ENCODE measurements around the gene SCLY. TPM values are rescaled to one million over a fixed set of nuclear protein-coding genes. Genes with fewer than 3 reads are reported as not detected.

The SCLY gene
- polyA plus RNA-seq, 2 of the 4 experiments (the other 2 are of a cell fraction): 19.0 to 28.3 TPM

GRCh38 chr2:238069021-238069709 lies 8.4 kb downstream of the SCLY start:
- WGBS (ENCODE audit: missing lambda C conversion rate): 92% methylated on average over 10 of the region's 10 CpGs
- no peak for DNase-seq (ENCODE audit: low read depth in 1 of 2, low spot score in 1 of 2)
- H3K4me1 ChIP-seq: no peaks in the 10 kb centered on the region
- no peak overlapping the region for H3K27ac ChIP-seq
- no peak overlapping the region for H3K4me3 ChIP-seq
- no peak for TF ChIP-seq CBX8 (IDR thresholded peaks at IDR 0.05)
- no peak for TF ChIP-seq MAFK (IDR thresholded peaks at IDR 0.05; ENCODE audit: partially characterized antibody)
- TF ChIP-seq GATA3 (IDR thresholded peaks at IDR 0.05; ENCODE audit: borderline replicate concordance): no peak
- no peak for TF ChIP-seq TFCP2L1 (CRISPR knock-in tag; IDR thresholded peaks at IDR 0.05)
- TF ChIP-seq ZNF302 (CRISPR knock-in tag; IDR thresholded peaks at IDR 0.05): no peak
- TF ChIP-seq POLR2A (IDR thresholded peaks at IDR 0.05; ENCODE audit: low read length): no peak
- TF ChIP-seq ZFP36 (IDR thresholded peaks at IDR 0.05; ENCODE audit: borderline replicate concordance, partially characterized antibody): no peak
- no peak for TF ChIP-seq SREBF2 (IDR thresholded peaks at IDR 0.05)
- no peak for TF ChIP-seq MYC (IDR thresholded peaks at IDR 0.05; ENCODE audit: borderline replicate concordance, low read length)
- no peak for TF ChIP-seq RAD21 (conservative IDR thresholded peaks at IDR 0.05 in 1 of 2, IDR thresholded peaks at IDR 0.05 in 1 of 2)
- no peak for TF ChIP-seq JUNB (IDR thresholded peaks at IDR 0.05)
- no peak for TF ChIP-seq KDM5A (IDR thresholded peaks at IDR 0.05)
- no peak for ATAC-seq
- POLR2A ChIA-PET: no interaction called here
- peaks cover 13% of the 10 kb centered on the region for H3K9me3 ChIP-seq
- H3K4me2 ChIP-seq: no peak overlapping the region
- CTCF ChIA-PET: no interaction called here
- FAIRE-seq: no peak

- no peak for ATAC-seq
These were observed 9.1 kb downstream of the SCLY start for GRCh38 chr2:238069877-238070276.

GRCh38 chr2:238075397-238075796 lies 14.6 kb downstream of the SCLY start:
- DNase-seq (ENCODE audit: low read depth in 1 of 2, low spot score in 1 of 2) (no peak), ATAC-seq (no peak), FAIRE-seq (no peak)
- Histone ChIP-seq H3K9me3 (peaks cover 42% of the 10 kb centered on the region), H3K27ac (no peak overlapping the region), H3K4me2 (no peak overlapping the region), H3K4me1 (no peaks in the 10 kb centered on the region), H3K4me3 (no peak overlapping the region)
- ChIA-PET POLR2A (no interaction called here), CTCF (no interaction called here)
- no peak for TF ChIP-seq TP53 (CRISPR knock-in tag; IDR thresholded peaks at IDR 0.05)
- TF ChIP-seq RFX5 (IDR thresholded peaks at IDR 0.05): no peak
- TF ChIP-seq ZC3H11A (IDR thresholded peaks at IDR 0.05): no peak
- no peak for TF ChIP-seq EHF (CRISPR knock-in tag; IDR thresholded peaks at IDR 0.05)
- TF ChIP-seq JUNB (IDR thresholded peaks at IDR 0.05): no peak
- TF ChIP-seq POLR2AphosphoS2 (conservative IDR thresholded peaks at IDR 0.05; ENCODE audit: low read length): no peak

More at GRCh38 chr2:238069877-238070276, 9.1 kb downstream of the SCLY start:
- no peak for FAIRE-seq
- Histone ChIP-seq H3K4me3 (no peak overlapping the region), H3K4me1 (no peaks in the 10 kb centered on the region), H3K27ac (no peak overlapping the region), H3K4me2 (no peak overlapping the region), H3K9me3 (peaks cover 20% of the 10 kb centered on the region)
- DNase-seq (ENCODE audit: low read depth in 1 of 2, low spot score in 1 of 2): no peak
- ChIA-PET CTCF (interaction anchor here (0.6 to 0.7 kb wide), 2 partner anchors 13 to 15 kb away, joined by 3 read pairs; no protein-coding TSS in a partner anchor), POLR2A (no interaction called here)
- WGBS (ENCODE audit: missing lambda C conversion rate): 98% methylated on average over 9 of the region's 9 CpGs
- TF ChIP-seq HES2 (IDR thresholded peaks at IDR 0.05) (no peak), KDM1A (IDR thresholded peaks at IDR 0.05; ENCODE audit: low read depth) (no peak), RAD21 (conservative IDR thresholded peaks at IDR 0.05 in 1 of 2, IDR thresholded peaks at IDR 0.05 in 1 of 2) (no peak), JUN (IDR thresholded peaks at IDR 0.05) (no peak), RNF2 (IDR thresholded peaks at IDR 0.05; ENCODE audit: borderline replicate concordance, low read depth) (no peak), TP53 (CRISPR knock-in tag; IDR thresholded peaks at IDR 0.05) (no peak), POLR2A (IDR thresholded peaks at IDR 0.05; ENCODE audit: low read length) (no peak), CBX8 (IDR thresholded peaks at IDR 0.05) (no peak)

DNA sequence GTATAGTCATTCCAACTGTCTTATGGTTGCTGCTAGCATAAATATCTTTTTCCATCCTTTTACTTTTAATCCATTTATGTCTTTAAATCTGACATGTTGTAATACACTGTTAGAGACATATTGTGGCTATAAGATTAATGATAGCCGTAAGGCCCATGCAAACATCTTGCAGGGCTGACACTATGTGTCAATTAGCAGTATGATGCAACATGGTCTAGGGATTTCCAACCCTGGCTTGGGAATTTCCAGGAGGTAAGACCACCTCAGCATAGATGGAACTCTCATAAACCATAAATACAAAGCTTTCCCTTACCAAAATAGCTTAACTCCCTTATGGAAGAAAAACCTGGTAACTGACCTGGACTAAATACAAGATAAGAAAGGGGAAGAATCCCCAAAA lies 16.5 kb downstream of the SCLY start:
- ATAC-seq (no peak), FAIRE-seq (no peak), DNase-seq (ENCODE audit: low read depth in 1 of 2, low spot score in 1 of 2) (no peak)
- WGBS (ENCODE audit: missing lambda C conversion rate): 80% methylated on average over 1 of the region's 1 CpG
- H3K9me3 ChIP-seq: peaks cover 48% of the 10 kb centered on the region
- no peak overlapping the region for H3K27ac ChIP-seq
- no peak overlapping the region for H3K4me2 ChIP-seq
- ChIA-PET POLR2A (no interaction called here), CTCF (interaction anchor here (0.6 kb wide), 1 partner anchor 58 kb away, joined by 3 read pairs; no protein-coding TSS in a partner anchor)
- H3K4me1 ChIP-seq: no peaks in the 10 kb centered on the region
- H3K4me3 ChIP-seq: no peak overlapping the region
- no peak for TF ChIP-seq TFCP2L1 (CRISPR knock-in tag; IDR thresholded peaks at IDR 0.05)
- no peak for TF ChIP-seq BHLHE40 (IDR thresholded peaks at IDR 0.05; ENCODE audit: low read depth, low read length)
- no peak for TF ChIP-seq RFX5 (IDR thresholded peaks at IDR 0.05)
- no peak for TF ChIP-seq RCOR1 (IDR thresholded peaks at IDR 0.05; ENCODE audit: low read depth, low read length)
- no peak for TF ChIP-seq HDAC2 (IDR thresholded peaks at IDR 0.05)
- no peak for TF ChIP-seq CHD4 (IDR thresholded peaks at IDR 0.05; ENCODE audit: borderline replicate concordance)
- TF ChIP-seq JUNB (IDR thresholded peaks at IDR 0.05): no peak
- no peak for TF ChIP-seq CEBPB (IDR thresholded peaks at IDR 0.05)
- no peak for TF ChIP-seq SREBF2 (IDR thresholded peaks at IDR 0.05)
- TF ChIP-seq PHF8 (IDR thresholded peaks at IDR 0.05; ENCODE audit: borderline replicate concordance, low read depth): no peak
- TF ChIP-seq, protein P1, sequence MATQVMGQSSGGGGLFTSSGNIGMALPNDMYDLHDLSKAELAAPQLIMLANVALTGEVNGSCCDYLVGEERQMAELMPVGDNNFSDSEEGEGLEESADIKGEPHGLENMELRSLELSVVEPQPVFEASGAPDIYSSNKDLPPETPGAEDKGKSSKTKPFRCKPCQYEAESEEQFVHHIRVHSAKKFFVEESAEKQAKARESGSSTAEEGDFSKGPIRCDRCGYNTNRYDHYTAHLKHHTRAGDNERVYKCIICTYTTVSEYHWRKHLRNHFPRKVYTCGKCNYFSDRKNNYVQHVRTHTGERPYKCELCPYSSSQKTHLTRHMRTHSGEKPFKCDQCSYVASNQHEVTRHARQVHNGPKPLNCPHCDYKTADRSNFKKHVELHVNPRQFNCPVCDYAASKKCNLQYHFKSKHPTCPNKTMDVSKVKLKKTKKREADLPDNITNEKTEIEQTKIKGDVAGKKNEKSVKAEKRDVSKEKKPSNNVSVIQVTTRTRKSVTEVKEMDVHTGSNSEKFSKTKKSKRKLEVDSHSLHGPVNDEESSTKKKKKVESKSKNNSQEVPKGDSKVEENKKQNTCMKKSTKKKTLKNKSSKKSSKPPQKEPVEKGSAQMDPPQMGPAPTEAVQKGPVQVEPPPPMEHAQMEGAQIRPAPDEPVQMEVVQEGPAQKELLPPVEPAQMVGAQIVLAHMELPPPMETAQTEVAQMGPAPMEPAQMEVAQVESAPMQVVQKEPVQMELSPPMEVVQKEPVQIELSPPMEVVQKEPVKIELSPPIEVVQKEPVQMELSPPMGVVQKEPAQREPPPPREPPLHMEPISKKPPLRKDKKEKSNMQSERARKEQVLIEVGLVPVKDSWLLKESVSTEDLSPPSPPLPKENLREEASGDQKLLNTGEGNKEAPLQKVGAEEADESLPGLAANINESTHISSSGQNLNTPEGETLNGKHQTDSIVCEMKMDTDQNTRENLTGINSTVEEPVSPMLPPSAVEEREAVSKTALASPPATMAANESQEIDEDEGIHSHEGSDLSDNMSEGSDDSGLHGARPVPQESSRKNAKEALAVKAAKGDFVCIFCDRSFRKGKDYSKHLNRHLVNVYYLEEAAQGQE (IDR thresholded peaks at IDR 0.05): no peak
- no peak for TF ChIP-seq KDM5A (IDR thresholded peaks at IDR 0.05)
- no peak for TF ChIP-seq ZC3H11A (IDR thresholded peaks at IDR 0.05)
